Hepatocyte (in vitro differentiated cells): Measurements from ENCODE around the gene ELFN1. TPM values are rescaled to one million over a fixed set of nuclear protein-coding genes. Genes with fewer than 3 reads are reported as not detected.
A peak's percentile ranks its signal among the peaks of the same experiment; 100 is the strongest.

Source experiments
- DNase-seq: peaks from one replicate; pipeline ENCODE4 v3.0.0-alpha.2; 2016; ENCODE audit warnings: low spot score
- H2AFZ ChIP-seq: fragments of 200-600 bp; sonication (generic); 2 replicates; pipeline ENCODE4 v1.6.0; 2016; ENCODE audit warnings: antibody characterized with exemption, mild to moderate bottlenecking
- H3K27ac ChIP-seq: fragments of 200-600 bp; sonication (generic); 2 replicates; pipeline ENCODE4 v1.5.1; 2016; ENCODE audit warnings: mild to moderate bottlenecking
- H3K27me3 ChIP-seq: fragments of 200-600 bp; sonication (generic); 2 replicates; pipeline ENCODE4 v1.6.1; 2016
- H3K36me3 ChIP-seq: fragments of 200-600 bp; sonication (generic); replicated peaks from 2 replicates; pipeline ENCODE4 v1.5.1; 2016; ENCODE audit warnings: low read depth; ENCODE audit not compliant: insufficient read depth
- H3K4me1 ChIP-seq: fragments of 200-600 bp; sonication (generic); 2 replicates; pipeline ENCODE4 v1.5.1; 2016; ENCODE audit warnings: mild to moderate bottlenecking, moderate library complexity; ENCODE audit not compliant: insufficient read depth
- H3K4me2 ChIP-seq: fragments of 200-600 bp; sonication (generic); 2 replicates; pipeline ENCODE4 v1.6.0; 2016
- H3K4me3 ChIP-seq: fragments of 200-600 bp; sonication (generic); 2 replicates; pipeline ENCODE4 v1.5.1; 2016; ENCODE audit warnings: mild to moderate bottlenecking
- H3K79me2 ChIP-seq: fragments of 200-600 bp; sonication (generic); 2 replicates; pipeline ENCODE4 v1.6.0; 2017; ENCODE audit warnings: mild to moderate bottlenecking
- H3K9me2 ChIP-seq: fragments of 200-600 bp; sonication (generic); replicated peaks from 2 replicates; pipeline ENCODE4 v1.6.0; 2017; ENCODE audit warnings: mild to moderate bottlenecking; ENCODE audit not compliant: insufficient read depth
- H3K9me3 ChIP-seq: fragments of 200-600 bp; sonication (generic); 2 replicates; pipeline ENCODE4 v1.5.1; 2016; ENCODE audit warnings: low read depth, mild to moderate bottlenecking
- H4K20me1 ChIP-seq: fragments of 200-600 bp; sonication (generic); 2 replicates; pipeline ENCODE4 v1.6.0; 2016; ENCODE audit warnings: mild to moderate bottlenecking; ENCODE audit not compliant: insufficient read depth, poor library complexity, severe bottlenecking
- CTCF ChIP-seq: fragments of 200-600 bp; sonication (generic); IDR thresholded peaks from 2 replicates; pipeline ENCODE4 v1.5.1; 2016; ENCODE audit warnings: antibody characterized with exemption, mild to moderate bottlenecking; ENCODE audit not compliant: poor library complexity
- EZH2 ChIP-seq: fragments of 200-600 bp; sonication (generic); IDR thresholded peaks from 2 replicates; pipeline ENCODE4 v1.6.1; 2016; ENCODE audit warnings: antibody characterized with exemption, mild to moderate bottlenecking, borderline replicate concordance
- EZH2phosphoT487 ChIP-seq: fragments of 200-600 bp; sonication (generic); IDR thresholded peaks from one replicate; pipeline ENCODE4 v1.6.1; 2018; ENCODE audit warnings: antibody characterized with exemption, mild to moderate bottlenecking, low read depth, moderate library complexity; ENCODE audit not compliant: unreplicated experiment, severe bottlenecking
- WGBS: methylation state at CpG from one replicate; pipeline ENCODE4 v1.1.6; 2016; ENCODE audit warnings: low lambda C conversion rate; ENCODE audit errors: missing lambda C conversion rate; 5-methylcytosine and 5-hydroxymethylcytosine counted together
- polyA plus RNA-seq: library from polyadenylated mRNA; unstranded; fragments of >200 nt; fragmentation: Nextera tagmentation; extraction: Ambion mirVana; gene quantifications from 2 replicates; pipeline ENCODE4 v1.2.1, GENCODE V29; 2016
- total RNA-seq: library from RNA; depleted of rRNA; stranded (reverse); fragments of >200 nt; gene quantifications from 2 replicates; pipeline ENCODE4 v1.2.3, GENCODE V29; 2014

ELFN1 gene
- total and polyA plus RNA-seq, 2 experiments from 2014 or later: 3.6 to 5.5 TPM

GRCh38 chr7:1693419-1693990 is 23.4 kb downstream of the ELFN1 start:
- H3K4me2 ChIP-seq: no peak overlapping the region
- no peak overlapping the region for H3K4me3 ChIP-seq
- TF ChIP-seq EZH2phosphoT487 (no peak), EZH2 (no peak), CTCF (no peak)
- H3K27ac ChIP-seq: no peak overlapping the region
- H3K36me3 ChIP-seq: no peaks in the 10 kb centered on the region
- no peak for DNase-seq
- no peak overlapping the region for H2AFZ ChIP-seq
- H3K9me3 ChIP-seq: no peaks in the 10 kb centered on the region
- no peaks in the 10 kb centered on the region for H3K4me1 ChIP-seq
- H3K27me3 ChIP-seq: no peaks in the 10 kb centered on the region
- H3K79me2 ChIP-seq: no peaks in the 10 kb centered on the region
- 84% methylated on average over 23 of the region's 25 CpGs for WGBS
- H4K20me1 ChIP-seq: no peaks in the 10 kb centered on the region
- H3K9me2 ChIP-seq: no peaks in the 10 kb centered on the region

GRCh38 chr7:1693991-1694524 is 24.0 kb downstream of the ELFN1 start:
- TF ChIP-seq CTCF: no peak
- TF ChIP-seq EZH2: no peak
- no peak for TF ChIP-seq EZH2phosphoT487
- DNase-seq: peak; percentile 71
- 74% methylated on average over 16 of the region's 16 CpGs for WGBS

GRCh38 chr7:1694611-1695511 is 24.8 kb downstream of the ELFN1 start:
- H2AFZ ChIP-seq: no peak overlapping the region
- TF ChIP-seq EZH2 (no peak), CTCF (no peak), EZH2phosphoT487 (no peak)
- H3K36me3 ChIP-seq: no peaks in the 10 kb centered on the region
- no peaks in the 10 kb centered on the region for H4K20me1 ChIP-seq
- H3K9me3 ChIP-seq: no peaks in the 10 kb centered on the region
- DNase-seq: no peak
- H3K4me3 ChIP-seq: no peak overlapping the region
- H3K9me2 ChIP-seq: no peaks in the 10 kb centered on the region
- H3K4me1 ChIP-seq: no peaks in the 10 kb centered on the region
- no peaks in the 10 kb centered on the region for H3K27me3 ChIP-seq
- H3K27ac ChIP-seq: no peak overlapping the region
- no peak overlapping the region for H3K4me2 ChIP-seq
- 92% methylated on average over 31 of the region's 31 CpGs for WGBS
- no peaks in the 10 kb centered on the region for H3K79me2 ChIP-seq

More at GRCh38 chr7:1693991-1694524, 24.0 kb downstream of the ELFN1 start:
- Histone ChIP-seq H3K9me3 (no peaks in the 10 kb centered on the region), H3K27me3 (no peaks in the 10 kb centered on the region), H2AFZ (no peak overlapping the region), H3K27ac (no peak overlapping the region), H3K79me2 (no peaks in the 10 kb centered on the region), H3K4me2 (no peak overlapping the region), H3K4me1 (no peaks in the 10 kb centered on the region), H3K9me2 (no peaks in the 10 kb centered on the region), H4K20me1 (no peaks in the 10 kb centered on the region), H3K36me3 (no peaks in the 10 kb centered on the region), H3K4me3 (no peak overlapping the region)
